Body of pancreas (tissue), 4 donors: ENCODE results near the gene C4B.
"Not testable (repeated sequence)": the region's sequence is repeated elsewhere in the genome, so short reads cannot be mapped to it uniquely, and the experiment has no call there.

Experiments
- POLR2A ChIP-seq, 3 donors: fragments of 450-650 bp; IDR thresholded peaks; one replicate each; pipeline ENCODE4 v1.6.1; 2016; ENCODE audit warnings: antibody characterized with exemption in 3 of 3, mild to moderate bottlenecking in 2 of 3
- TF ChIP-seq, protein P1 (sequence below), 7 experiments: fragments of 450-650 bp in 4 of 7; fragments of 200-600 bp in 3 of 7; sonication (generic) in 3 of 7; IDR thresholded peaks; one replicate each; pipeline ENCODE4 v1.5.1; 2016 to 2019; ENCODE audit warnings: antibody characterized with exemption in 7 of 7

DNA sequence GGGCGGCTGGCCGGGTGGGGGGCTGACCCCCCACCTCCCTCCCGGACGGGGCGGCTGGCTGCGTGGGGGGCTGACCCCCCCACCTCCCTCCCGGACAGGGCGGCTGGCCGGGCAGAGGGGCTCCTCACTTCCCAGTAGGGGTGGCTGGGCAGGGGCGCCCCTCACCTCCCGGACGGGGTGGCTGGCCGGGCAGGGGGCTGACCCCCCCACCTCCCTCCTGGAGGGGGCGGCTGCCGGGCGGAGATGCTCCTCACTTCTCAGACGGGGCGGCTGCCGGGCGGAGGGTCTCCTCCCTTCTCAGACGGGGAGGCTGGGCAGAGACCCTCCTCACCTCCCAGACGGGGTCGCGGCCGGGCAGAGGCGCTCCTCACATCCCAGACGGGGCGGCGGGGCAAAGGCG, 38.5 kb upstream of the C4B start:
- TF ChIP-seq, protein P1, sequence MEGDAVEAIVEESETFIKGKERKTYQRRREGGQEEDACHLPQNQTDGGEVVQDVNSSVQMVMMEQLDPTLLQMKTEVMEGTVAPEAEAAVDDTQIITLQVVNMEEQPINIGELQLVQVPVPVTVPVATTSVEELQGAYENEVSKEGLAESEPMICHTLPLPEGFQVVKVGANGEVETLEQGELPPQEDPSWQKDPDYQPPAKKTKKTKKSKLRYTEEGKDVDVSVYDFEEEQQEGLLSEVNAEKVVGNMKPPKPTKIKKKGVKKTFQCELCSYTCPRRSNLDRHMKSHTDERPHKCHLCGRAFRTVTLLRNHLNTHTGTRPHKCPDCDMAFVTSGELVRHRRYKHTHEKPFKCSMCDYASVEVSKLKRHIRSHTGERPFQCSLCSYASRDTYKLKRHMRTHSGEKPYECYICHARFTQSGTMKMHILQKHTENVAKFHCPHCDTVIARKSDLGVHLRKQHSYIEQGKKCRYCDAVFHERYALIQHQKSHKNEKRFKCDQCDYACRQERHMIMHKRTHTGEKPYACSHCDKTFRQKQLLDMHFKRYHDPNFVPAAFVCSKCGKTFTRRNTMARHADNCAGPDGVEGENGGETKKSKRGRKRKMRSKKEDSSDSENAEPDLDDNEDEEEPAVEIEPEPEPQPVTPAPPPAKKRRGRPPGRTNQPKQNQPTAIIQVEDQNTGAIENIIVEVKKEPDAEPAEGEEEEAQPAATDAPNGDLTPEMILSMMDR (IDR thresholded peaks at IDR 0.05): not testable (repeated sequence)
- not testable (repeated sequence) for TF ChIP-seq POLR2A (IDR thresholded peaks at IDR 0.05)
